GM12878 (cell line): ENCODE data around the gene STAT3. TPM values are rescaled to one million over a fixed set of nuclear protein-coding genes. Genes with fewer than 3 reads are reported as not detected.

ENCODE experiments used
- ATAC-seq: fragments of 200-7000 bp; cut with Tn5 transposase; 3 replicates; pipeline ENCODE4 v1.9.1; 2020; ENCODE audit warnings: mild to moderate bottlenecking, moderate library complexity
- BruUV-seq: library from RNA; stranded (reverse); fragments of 400-500 nt; replicated peaks from 2 replicates; lab custom pipeline; 2021; lab: Mats Ljungman, UMichigan
- CTCF ChIA-PET: fragments of 300-600 bp; sonication (Branson Sonifier 250); formaldehyde crosslinking; extraction: SDS; loops from one replicate; lab custom pipeline; 2021; ENCODE audit warnings: inconsistent platforms; lab: Yijun Ruan, JAX
- POLR2A ChIA-PET: fragments of 350-600 bp; formaldehyde crosslinking; extraction: SDS; loops from one replicate; lab custom pipeline; 2021; ENCODE audit warnings: inconsistent platforms; lab: Charles Lee
- RAD21 ChIA-PET: fragments of 300-600 bp; sonication (Branson Sonifier 250); formaldehyde crosslinking; loops from one replicate; lab custom pipeline; 2023; ENCODE audit warnings: antibody characterized with exemption; ENCODE audit not compliant: unreplicated experiment; lab: Charles Lee
- SMC1A ChIA-PET: fragments of 300-600 bp; sonication (Branson Sonifier 250); formaldehyde crosslinking; loops from one replicate; lab custom pipeline; 2023; ENCODE audit not compliant: unreplicated experiment, uncharacterized antibody; lab: Charles Lee
- DNase-seq: peaks from one replicate; pipeline ENCODE4 v3.0.0-alpha.2; 2011; ENCODE audit warnings: low read depth, low spot score
- FAIRE-seq: peaks from 3 replicates; lab custom pipeline; 2011; peaks lifted over from hg19 to GRCh38; lab: Jason Lieb, UNC
- H2AFZ ChIP-seq: 2 replicates; pipeline ENCODE4 v1.6.0; 2011; ENCODE audit warnings: low read depth, low read length, control low read depth; ENCODE audit not compliant: control insufficient read depth
- H3K27ac ChIP-seq: 2 replicates; pipeline ENCODE4 v1.5.1; 2011; ENCODE audit warnings: control low read depth; ENCODE audit not compliant: control insufficient read depth, insufficient read depth
- H3K27me3 ChIP-seq, 2 experiments: replicated peaks in 1 of 2; 2 replicates each; pipeline versions ENCODE4 v1.6.0 to v1.6.1; 2011; ENCODE audit warnings: low read length in 1 of 2; ENCODE audit not compliant: control insufficient read depth in 2 of 2, insufficient read depth in 2 of 2
- H3K36me3 ChIP-seq, 2 experiments: 2 replicates each; pipeline ENCODE4 v1.5.1; 2011; ENCODE audit warnings: low read length in 1 of 2; ENCODE audit not compliant: control insufficient read depth in 2 of 2, insufficient read depth in 2 of 2
- H3K4me1 ChIP-seq: 2 replicates; pipeline ENCODE4 v1.6.1; 2011; ENCODE audit warnings: mild to moderate bottlenecking, low read length, moderate library complexity, mixed read lengths; ENCODE audit not compliant: control insufficient read depth, insufficient read depth
- H3K4me2 ChIP-seq: 2 replicates; pipeline ENCODE4 v1.6.0; 2011; ENCODE audit warnings: control low read depth; ENCODE audit not compliant: control insufficient read depth, insufficient read depth
- H3K4me3 ChIP-seq: fragments of 200-600 bp; sonication (generic); 2 replicates; pipeline ENCODE4 v1.5.1; 2016
- H3K79me2 ChIP-seq: 2 replicates; pipeline ENCODE4 v1.6.0; 2011; ENCODE audit warnings: low read length; ENCODE audit not compliant: control insufficient read depth, insufficient read depth
- H3K9ac ChIP-seq: 2 replicates; pipeline ENCODE4 v1.8.0; 2011; ENCODE audit warnings: low read length, control low read depth, mixed read lengths; ENCODE audit not compliant: control insufficient read depth, insufficient read depth
- H3K9me3 ChIP-seq: replicated peaks from 3 replicates; pipeline ENCODE4 v1.5.1; 2011; ENCODE audit warnings: mild to moderate bottlenecking, low read length; ENCODE audit not compliant: control insufficient read depth, insufficient read depth
- H4K20me1 ChIP-seq: 2 replicates; pipeline ENCODE4 v1.6.0; 2011; ENCODE audit not compliant: control insufficient read depth, insufficient read depth
- CEBPB ChIP-seq, 2 experiments: fragments of 150-350 bp in 1 of 2; IDR thresholded peaks; 2 replicates each; pipeline ENCODE4 v1.6.1; 2012 to 2014; ENCODE audit warnings: low read depth in 2 of 2, low read length in 2 of 2, borderline replicate concordance in 1 of 2, inconsistent platforms in 1 of 2
- EGR1 ChIP-seq, 2 experiments: IDR thresholded peaks; 1 replicate in 1 of 2; 2 replicates in 1 of 2; pipeline ENCODE4 v1.6.1; 2011 to 2012; ENCODE audit warnings: low read depth in 2 of 2, low read length in 2 of 2, borderline replicate concordance in 1 of 2, mild to moderate bottlenecking in 1 of 2, moderate library complexity in 1 of 2
- HDAC2 ChIP-seq: fragments of 200-600 bp; sonication (generic); IDR thresholded peaks from 2 replicates; pipeline ENCODE4 v1.6.1; 2017
- HDAC6 ChIP-seq: fragments of 200-600 bp; sonication (generic); IDR thresholded peaks from one replicate; pipeline ENCODE4 v1.8.0; 2017; ENCODE audit warnings: antibody characterized with exemption; ENCODE audit not compliant: unreplicated experiment
- LARP7 ChIP-seq: fragments of 450-650 bp; IDR thresholded peaks from 2 replicates; pipeline ENCODE4 v1.6.1; 2017; ENCODE audit warnings: mild to moderate bottlenecking
- MYB ChIP-seq: fragments of 150-350 bp; IDR thresholded peaks from 2 replicates; pipeline ENCODE4 v1.6.1; 2014; ENCODE audit warnings: mild to moderate bottlenecking, low read depth, low read length, borderline replicate concordance
- NR2C2 ChIP-seq: IDR thresholded peaks from 2 replicates; pipeline ENCODE4 v1.6.1; 2011; ENCODE audit warnings: borderline replicate concordance, low read depth; ENCODE audit not compliant: control insufficient read depth, insufficient read length
- PAX8 ChIP-seq: fragments of 450-650 bp; IDR thresholded peaks from 2 replicates; pipeline ENCODE4 v1.6.1; 2017; ENCODE audit warnings: mild to moderate bottlenecking, moderate library complexity
- RFX5 ChIP-seq: IDR thresholded peaks from 2 replicates; pipeline ENCODE4 v1.6.1; 2011; ENCODE audit warnings: low read depth, low read length, improper control_type of control experiment
- SREBF1 ChIP-seq: IDR thresholded peaks from 2 replicates; pipeline ENCODE4 v1.6.1; 2012; ENCODE audit warnings: mild to moderate bottlenecking, low read length
- SUZ12 ChIP-seq: fragments of 200-600 bp; sonication (generic); IDR thresholded peaks from one replicate; pipeline ENCODE4 v1.6.1; 2018; ENCODE audit warnings: antibody characterized with exemption, mild to moderate bottlenecking; ENCODE audit not compliant: unreplicated experiment
- ZNF24 ChIP-seq: fragments of 450-650 bp; IDR thresholded peaks from 2 replicates; pipeline ENCODE4 v1.6.1; 2017; ENCODE audit warnings: antibody characterized with exemption, mild to moderate bottlenecking
- ZNF384 ChIP-seq: IDR thresholded peaks from 2 replicates; pipeline ENCODE4 v1.6.1; 2012; ENCODE audit warnings: low read depth, mild to moderate bottlenecking, low read length, improper control_type of control experiment, borderline replicate concordance
- WGBS: methylation state at CpG from one replicate; pipeline ENCODE4 v1.1.6; 2016; ENCODE audit warnings: low lambda C conversion rate; ENCODE audit not compliant: insufficient replicate concordance, insufficient coverage; ENCODE audit errors: missing lambda C conversion rate; 5-methylcytosine and 5-hydroxymethylcytosine counted together
- in situ Hi-C: fragments of 300-500 bp; cut with MboI; formaldehyde crosslinking; loops from 9 replicates; pipeline ENCODE4 v1.14.3; 2018; ENCODE audit warnings: mixed read lengths
- intact Hi-C: fragments of 100-400 bp; cut with micrococcal nuclease; formaldehyde crosslinking; loops from one replicate; pipeline ENCODE4 v1.14.2; 2022; ENCODE audit not compliant: unreplicated experiment
- polyA plus RNA-seq, 11 experiments: library from polyadenylated mRNA; depleted of rRNA in 4 of 11; unstranded in 6 of 11; stranded (reverse) in 5 of 11; fragments of >200 nt; fragmentation: Nextera tagmentation in 4 of 11; fragmentation: Illumina TruSeq in 1 of 11; extraction: Ambion mirVana in 4 of 11; extraction: Trizol in 1 of 11; gene quantifications; 1 replicate in 1 of 11; 2 replicates in 10 of 11; pipeline versions ENCODE4 v1.2.1 to v1.2.3, GENCODE V29; 2011 to 2016; ENCODE audit warnings: inconsistent platforms in 2 of 11, missing spikeins in 2 of 11, low read depth in 1 of 11
- total RNA-seq, 4 experiments: library from RNA; depleted of rRNA in 3 of 4; stranded (reverse); fragments of >200 nt in 3 of 4; fragmentation: Illumina TruSeq in 1 of 4; extraction: Trizol in 1 of 4; gene quantifications; 2 replicates each; pipeline versions ENCODE4 v1.2.1 to v1.2.3, GENCODE V29; 2013 to 2021
- TF ChIP-seq, protein P1 (sequence below): IDR thresholded peaks from 2 replicates; pipeline ENCODE4 v1.6.1; 2011; ENCODE audit warnings: mild to moderate bottlenecking, low read depth, low read length, moderate library complexity; ENCODE audit not compliant: insufficient replicate concordance
- TF ChIP-seq, protein P2 (sequence below): fragments of 450-650 bp; IDR thresholded peaks from 2 replicates; pipeline ENCODE4 v1.6.1; 2014; ENCODE audit warnings: mild to moderate bottlenecking
- TF ChIP-seq, protein P3 (sequence below), 3 experiments: IDR thresholded peaks in 2 of 3; conservative IDR thresholded peaks in 1 of 3; 2 replicates each; pipeline ENCODE4 v1.5.1; 2011; ENCODE audit warnings: low read depth in 3 of 3, low read length in 3 of 3, mild to moderate bottlenecking in 3 of 3, control low read depth in 2 of 3, moderate library complexity in 2 of 3, inconsistent platforms in 1 of 3, mixed read lengths in 1 of 3; ENCODE audit not compliant: control insufficient read depth in 2 of 3, insufficient read depth in 1 of 3; ENCODE audit errors: extremely low read depth in 1 of 3
- TF ChIP-seq, protein P4 (sequence below): IDR thresholded peaks from 2 replicates; pipeline ENCODE4 v1.6.1; 2012; ENCODE audit warnings: low read depth, low read length, improper control_type of control experiment

Gene STAT3
- total and polyA plus RNA-seq, 10 of the 15 experiments (the other 5 are each of a cell fraction or from before 2014, with no cell fraction given), result 18.4 to 96.4 (median 60.9) TPM

DNA sequence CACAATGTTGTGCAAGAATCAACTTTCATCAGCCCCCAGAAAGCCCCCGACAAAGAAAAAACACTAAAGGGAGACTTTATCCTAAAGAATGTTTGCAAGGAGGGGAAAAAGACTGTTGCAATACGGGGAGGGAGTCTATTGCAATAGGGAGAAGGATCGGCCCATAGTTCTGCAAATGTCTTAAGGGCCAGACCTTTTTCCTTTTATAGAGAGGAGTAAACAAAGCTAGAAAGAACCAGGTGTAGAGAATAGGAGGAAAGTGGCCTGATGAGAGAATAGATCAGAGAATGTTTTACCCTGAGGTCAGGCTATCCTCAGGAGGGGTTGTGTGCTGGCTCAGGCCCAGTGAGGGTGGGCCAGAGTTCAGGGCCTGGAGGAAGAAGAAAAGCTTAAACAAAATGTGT, 43.5 kb upstream of the STAT3 start:
- ChIA-PET RAD21 (interaction anchor here (1.1 to 2.1 kb wide), 5 partner anchors 9 to 95 kb away, joined by 3 to 13 read pairs (median 3); no protein-coding TSS in a partner anchor), CTCF (interaction anchor here (0.7 to 4.6 kb wide), 9 partner anchors 10 to 209 kb away, joined by 3 to 27 read pairs (median 10); partner anchors contain the start of gene ATP6V0A1), SMC1A (interaction anchor here (1.0 to 2.0 kb wide), 5 partner anchors 10 to 95 kb away, joined by 3 to 12 read pairs (median 7); no protein-coding TSS in a partner anchor), POLR2A (interaction anchor here (0.6 to 1.7 kb wide), 3 partner anchors 75 to 98 kb away, joined by 3 to 5 read pairs (median 3); no protein-coding TSS in a partner anchor)
- TF ChIP-seq RFX5 (no peak), ZNF384 (no peak), NR2C2 (no peak), ZNF24 (no peak), PAX8 (no peak), CEBPB (IDR thresholded peaks at IDR 0.05; ENCODE audit: borderline replicate concordance in 1 of 2, low read depth in 2 of 2, low read length in 2 of 2) (no peak), SUZ12 (no peak), EGR1 (IDR thresholded peaks at IDR 0.05; ENCODE audit: borderline replicate concordance in 1 of 2, low read depth in 2 of 2, low read length in 2 of 2) (no peak), LARP7 (no peak), SREBF1 (no peak), MYB (no peak), HDAC2 (no peak), HDAC6 (no peak)
- TF ChIP-seq, protein P1, sequence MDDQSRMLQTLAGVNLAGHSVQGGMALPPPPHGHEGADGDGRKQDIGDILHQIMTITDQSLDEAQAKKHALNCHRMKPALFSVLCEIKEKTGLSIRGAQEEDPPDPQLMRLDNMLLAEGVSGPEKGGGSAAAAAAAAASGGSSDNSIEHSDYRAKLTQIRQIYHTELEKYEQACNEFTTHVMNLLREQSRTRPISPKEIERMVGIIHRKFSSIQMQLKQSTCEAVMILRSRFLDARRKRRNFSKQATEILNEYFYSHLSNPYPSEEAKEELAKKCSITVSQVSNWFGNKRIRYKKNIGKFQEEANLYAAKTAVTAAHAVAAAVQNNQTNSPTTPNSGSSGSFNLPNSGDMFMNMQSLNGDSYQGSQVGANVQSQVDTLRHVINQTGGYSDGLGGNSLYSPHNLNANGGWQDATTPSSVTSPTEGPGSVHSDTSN, result no peak
- TF ChIP-seq, protein P2, sequence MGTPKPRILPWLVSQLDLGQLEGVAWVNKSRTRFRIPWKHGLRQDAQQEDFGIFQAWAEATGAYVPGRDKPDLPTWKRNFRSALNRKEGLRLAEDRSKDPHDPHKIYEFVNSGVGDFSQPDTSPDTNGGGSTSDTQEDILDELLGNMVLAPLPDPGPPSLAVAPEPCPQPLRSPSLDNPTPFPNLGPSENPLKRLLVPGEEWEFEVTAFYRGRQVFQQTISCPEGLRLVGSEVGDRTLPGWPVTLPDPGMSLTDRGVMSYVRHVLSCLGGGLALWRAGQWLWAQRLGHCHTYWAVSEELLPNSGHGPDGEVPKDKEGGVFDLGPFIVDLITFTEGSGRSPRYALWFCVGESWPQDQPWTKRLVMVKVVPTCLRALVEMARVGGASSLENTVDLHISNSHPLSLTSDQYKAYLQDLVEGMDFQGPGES, result no peak
- TF ChIP-seq, protein P3, sequence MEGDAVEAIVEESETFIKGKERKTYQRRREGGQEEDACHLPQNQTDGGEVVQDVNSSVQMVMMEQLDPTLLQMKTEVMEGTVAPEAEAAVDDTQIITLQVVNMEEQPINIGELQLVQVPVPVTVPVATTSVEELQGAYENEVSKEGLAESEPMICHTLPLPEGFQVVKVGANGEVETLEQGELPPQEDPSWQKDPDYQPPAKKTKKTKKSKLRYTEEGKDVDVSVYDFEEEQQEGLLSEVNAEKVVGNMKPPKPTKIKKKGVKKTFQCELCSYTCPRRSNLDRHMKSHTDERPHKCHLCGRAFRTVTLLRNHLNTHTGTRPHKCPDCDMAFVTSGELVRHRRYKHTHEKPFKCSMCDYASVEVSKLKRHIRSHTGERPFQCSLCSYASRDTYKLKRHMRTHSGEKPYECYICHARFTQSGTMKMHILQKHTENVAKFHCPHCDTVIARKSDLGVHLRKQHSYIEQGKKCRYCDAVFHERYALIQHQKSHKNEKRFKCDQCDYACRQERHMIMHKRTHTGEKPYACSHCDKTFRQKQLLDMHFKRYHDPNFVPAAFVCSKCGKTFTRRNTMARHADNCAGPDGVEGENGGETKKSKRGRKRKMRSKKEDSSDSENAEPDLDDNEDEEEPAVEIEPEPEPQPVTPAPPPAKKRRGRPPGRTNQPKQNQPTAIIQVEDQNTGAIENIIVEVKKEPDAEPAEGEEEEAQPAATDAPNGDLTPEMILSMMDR (IDR thresholded peaks at IDR 0.05 in 2 of 3, conservative IDR thresholded peaks at IDR 0.05 in 1 of 3; ENCODE audit: control insufficient read depth in 2 of 3, extremely low read depth in 1 of 3, insufficient read depth in 1 of 3, low read depth in 3 of 3, low read length in 3 of 3), result no peak
- TF ChIP-seq, protein P4, sequence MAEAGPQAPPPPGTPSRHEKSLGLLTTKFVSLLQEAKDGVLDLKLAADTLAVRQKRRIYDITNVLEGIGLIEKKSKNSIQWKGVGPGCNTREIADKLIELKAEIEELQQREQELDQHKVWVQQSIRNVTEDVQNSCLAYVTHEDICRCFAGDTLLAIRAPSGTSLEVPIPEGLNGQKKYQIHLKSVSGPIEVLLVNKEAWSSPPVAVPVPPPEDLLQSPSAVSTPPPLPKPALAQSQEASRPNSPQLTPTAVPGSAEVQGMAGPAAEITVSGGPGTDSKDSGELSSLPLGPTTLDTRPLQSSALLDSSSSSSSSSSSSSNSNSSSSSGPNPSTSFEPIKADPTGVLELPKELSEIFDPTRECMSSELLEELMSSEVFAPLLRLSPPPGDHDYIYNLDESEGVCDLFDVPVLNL, result no peak
- 65% methylated on average over 3 of the region's 3 CpGs for WGBS
- H3K9me3 ChIP-seq, result no peaks in the 10 kb centered on the region
- H3K27me3 ChIP-seq, result no peaks in the 10 kb centered on the region
- H3K4me1 ChIP-seq, result no peaks in the 10 kb centered on the region
- ATAC-seq (no peak), FAIRE-seq (no peak), DNase-seq (no peak)
- no peak overlapping the region for H3K27ac ChIP-seq
- H2AFZ ChIP-seq, result no peak overlapping the region
- H3K4me2 ChIP-seq, result no peak overlapping the region
- no peak overlapping the region for H3K4me3 ChIP-seq
- in situ Hi-C loops (loop anchor here (5.0 kb wide), 1 partner anchor 91 kb away; no protein-coding TSS in a partner anchor), intact Hi-C loops (no loop called here)
- no peaks in the 10 kb centered on the region for H3K79me2 ChIP-seq
- no TSS peak for BruUV-seq
- no peak overlapping the region for H3K9ac ChIP-seq
- H3K36me3 ChIP-seq, result no peaks in the 10 kb centered on the region
- no peaks in the 10 kb centered on the region for H4K20me1 ChIP-seq
